GM19193 (cell line): ENCODE results near the gene TMCC1.

ENCODE experiments used
- POLR2A ChIP-seq: IDR thresholded peaks from 4 replicates; pipeline ENCODE4 v1.6.1; 2011; ENCODE audit not compliant: insufficient read depth, insufficient read length; ENCODE audit errors: extremely low read depth

TMCC1 gene

DNA sequence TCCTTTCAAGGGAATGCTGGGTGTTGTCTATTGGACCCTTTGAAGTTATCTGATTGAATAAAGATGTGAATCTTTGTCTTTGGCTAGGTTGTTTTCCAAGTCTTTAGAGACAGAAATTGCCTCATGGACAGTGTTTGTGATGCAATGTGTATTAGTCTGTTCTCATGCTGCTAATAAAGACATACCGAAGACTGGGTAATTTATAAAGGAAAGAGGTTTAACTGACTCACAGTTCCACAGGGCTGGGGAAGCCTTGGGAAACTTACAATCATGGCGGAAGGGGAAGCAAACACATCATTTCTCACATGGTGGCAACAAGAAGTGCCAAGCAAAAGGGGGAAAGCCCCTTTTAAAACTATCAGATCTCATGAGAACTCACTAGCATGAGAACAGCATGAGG, 198.3 kb downstream of the TMCC1 start:
- TF ChIP-seq POLR2A = no peak

DNA sequence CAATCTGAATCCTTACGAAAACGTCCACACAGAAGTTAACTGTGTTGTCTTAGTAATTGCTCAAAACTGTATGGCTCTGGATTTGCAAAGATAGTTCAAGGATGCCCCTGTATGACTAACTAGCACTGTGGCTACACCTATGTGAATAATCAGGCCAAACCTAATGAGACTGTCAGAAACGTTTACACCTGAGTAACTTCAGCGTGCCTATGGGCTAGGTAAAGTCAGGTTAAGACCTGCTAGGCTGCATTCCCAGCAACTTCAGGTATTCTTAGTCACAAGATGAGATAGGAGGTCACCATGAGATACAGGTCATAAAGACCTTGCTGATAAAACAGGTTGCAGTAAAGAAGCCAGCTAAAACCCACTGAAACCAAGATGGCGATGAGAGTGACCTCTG, 199.3 kb downstream of the TMCC1 start:
- no peak for TF ChIP-seq POLR2A

DNA sequence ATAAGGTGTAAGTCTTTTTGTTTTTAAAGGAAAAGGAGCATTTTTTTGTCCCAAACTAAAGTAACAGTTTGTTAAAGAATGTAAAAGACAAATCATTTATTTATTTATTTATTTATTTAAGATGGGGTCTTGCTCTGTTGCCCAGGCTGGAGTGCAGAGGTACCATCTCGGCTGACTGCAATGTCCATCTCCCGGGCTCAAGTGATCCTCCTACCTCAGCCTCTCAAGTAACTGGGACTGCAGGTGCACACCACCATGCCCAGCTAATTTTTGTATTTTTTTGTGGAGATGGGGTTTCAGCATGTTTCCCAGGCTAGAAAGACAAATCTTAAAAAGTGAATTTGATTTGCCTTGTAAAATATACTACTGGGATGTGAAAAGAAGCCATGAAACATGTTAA, 200.8 kb downstream of the TMCC1 start:
- TF ChIP-seq POLR2A = no peak

DNA sequence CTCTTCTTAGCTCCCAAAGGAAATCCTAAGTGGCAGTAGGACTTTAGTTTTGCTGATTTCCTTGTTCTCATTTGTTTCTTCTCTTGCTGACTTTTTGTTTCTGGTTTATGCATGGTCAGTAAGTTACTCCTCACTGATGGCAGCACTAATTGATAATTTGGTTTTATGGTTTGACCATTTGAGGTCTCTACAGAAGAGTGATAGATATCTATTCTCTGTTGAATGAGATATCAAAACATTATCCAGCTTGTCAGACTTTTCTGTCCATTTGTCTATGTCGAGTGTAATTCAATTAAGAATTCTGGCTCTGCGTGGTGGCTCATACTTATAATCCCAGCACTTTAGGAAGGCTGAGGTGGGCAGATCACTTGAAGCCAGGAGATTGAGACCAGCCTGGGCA, 202.5 kb downstream of the TMCC1 start:
- TF ChIP-seq POLR2A = no peak

DNA sequence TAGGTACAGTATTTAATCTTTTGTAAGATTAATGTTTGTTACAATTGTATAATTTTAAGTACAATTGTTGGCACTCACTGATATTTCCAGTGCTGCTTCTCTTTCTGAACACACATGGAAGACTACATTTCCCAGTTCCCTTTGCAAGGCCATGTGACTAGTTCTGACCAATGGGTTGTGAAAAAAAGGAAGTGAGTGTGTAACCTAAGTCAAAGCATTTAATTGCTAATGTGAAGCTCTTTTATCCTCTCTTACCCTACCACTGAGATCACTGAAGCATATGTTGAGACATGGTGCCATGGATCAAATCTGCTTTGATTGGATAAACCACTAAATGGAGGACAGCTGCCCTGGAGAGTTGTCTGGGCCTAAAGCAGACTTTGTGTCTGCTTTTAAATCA, 203.1 kb downstream of the TMCC1 start:
- no peak for TF ChIP-seq POLR2A

DNA sequence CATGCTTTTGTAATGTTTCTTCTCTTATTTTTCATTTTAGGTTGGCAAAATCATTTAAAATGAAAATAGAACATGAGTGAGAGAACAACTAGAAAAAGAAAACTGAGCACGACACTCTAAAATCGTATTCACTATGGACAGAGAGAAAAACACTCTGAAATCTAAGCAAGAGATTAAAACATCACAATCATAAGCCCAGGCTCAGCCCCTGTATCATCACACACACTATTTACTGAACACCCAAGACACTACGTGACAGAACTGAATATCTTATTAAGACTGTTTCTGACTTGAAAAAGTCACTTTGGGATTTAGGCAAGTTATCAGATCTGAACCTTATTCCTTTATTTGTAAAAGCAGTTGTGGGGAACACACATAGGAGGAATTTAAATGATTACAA, 204.5 kb downstream of the TMCC1 start:
- TF ChIP-seq POLR2A = no peak

DNA sequence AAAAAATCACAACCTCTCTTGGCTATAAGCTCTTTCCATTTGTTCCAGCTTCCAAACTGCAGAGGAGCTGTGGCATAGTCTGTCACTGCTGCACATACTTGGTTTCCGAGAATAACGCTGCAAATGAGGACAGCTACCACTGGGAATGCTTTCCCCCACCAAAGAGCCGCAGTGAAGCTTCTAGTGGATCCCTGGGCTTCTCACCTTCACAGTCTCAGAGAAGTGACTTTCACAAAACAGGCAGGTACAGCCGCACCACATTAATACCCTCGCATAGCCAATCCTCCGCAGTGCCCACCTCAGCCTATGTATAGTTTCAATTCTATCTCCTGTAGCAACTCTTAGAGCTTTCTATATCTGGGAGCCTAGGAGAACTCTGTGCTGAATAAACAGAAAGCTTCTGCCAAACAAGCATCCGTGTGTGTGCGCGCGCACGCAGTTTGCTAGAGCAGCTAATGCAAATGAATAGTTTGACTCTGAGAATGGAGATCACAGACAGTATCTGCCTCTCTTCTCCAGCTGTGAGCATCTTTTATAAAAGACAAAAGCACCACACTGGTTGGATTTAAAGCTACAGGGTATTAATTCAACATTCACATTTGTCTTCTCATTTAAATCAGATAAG, 205.1 kb downstream of the TMCC1 start:
- TF ChIP-seq POLR2A = no peak

- no peak for TF ChIP-seq POLR2A
Observed at GRCh38 chr3:129687586-129688125, 205.9 kb downstream of the TMCC1 start.

DNA sequence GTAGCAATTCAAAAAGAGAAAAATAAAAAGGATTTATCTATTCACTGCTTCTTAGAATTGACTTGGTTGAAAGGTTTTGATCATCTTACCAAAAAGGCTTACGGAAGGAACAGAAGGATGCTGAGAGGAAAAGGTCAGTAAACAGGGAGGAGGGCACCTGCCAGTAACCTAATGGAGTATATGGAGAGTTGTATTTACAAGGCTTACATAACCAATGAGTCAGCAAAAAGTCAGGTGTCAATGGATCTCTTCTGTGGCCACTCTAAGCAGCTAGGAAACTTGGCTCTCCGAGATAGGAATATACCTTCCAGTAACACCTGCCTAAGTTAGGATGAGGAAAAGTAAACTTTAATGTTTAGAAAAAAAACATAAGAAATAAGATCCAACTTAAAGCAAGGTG, 206.6 kb downstream of the TMCC1 start:
- TF ChIP-seq POLR2A = no peak

DNA sequence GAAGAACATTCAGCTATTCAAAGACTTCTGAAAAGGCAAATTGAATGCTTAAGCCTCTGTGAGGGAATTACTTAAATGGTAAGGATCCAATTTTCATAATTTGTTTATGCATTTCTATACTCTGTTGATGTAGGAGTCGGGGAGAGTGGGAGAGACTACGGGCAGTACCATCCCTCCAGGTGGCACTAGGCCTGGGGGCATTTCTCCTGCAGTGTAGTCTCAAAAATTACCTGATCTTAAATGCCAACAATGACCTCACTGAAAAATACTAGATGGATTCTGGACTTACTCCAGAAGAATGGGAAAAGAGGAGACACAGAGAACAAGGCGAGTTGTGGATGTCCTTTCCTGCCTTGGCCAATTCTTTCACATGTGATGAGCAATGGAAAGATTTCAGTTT, 209.2 kb downstream of the TMCC1 start:
- no peak for TF ChIP-seq POLR2A

DNA sequence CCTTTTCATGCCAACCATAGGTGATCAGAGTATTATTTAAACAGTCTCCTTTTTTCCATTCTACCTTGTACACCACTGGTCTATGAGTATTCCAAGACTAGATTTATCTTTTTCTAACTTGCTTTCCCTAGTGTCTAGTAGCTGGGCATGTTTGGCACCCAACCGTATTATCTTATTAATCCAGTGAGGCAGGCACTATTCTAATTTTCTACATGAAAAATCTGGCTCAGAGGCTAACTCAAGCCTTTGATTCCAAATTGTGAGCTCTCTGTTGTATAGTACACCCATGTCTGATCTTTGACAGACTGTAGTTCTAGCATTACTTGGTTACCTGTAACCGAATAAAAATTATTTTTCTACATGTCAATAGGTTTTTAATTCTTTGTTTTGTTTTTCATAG, 210.3 kb downstream of the TMCC1 start:
- no peak for TF ChIP-seq POLR2A

DNA sequence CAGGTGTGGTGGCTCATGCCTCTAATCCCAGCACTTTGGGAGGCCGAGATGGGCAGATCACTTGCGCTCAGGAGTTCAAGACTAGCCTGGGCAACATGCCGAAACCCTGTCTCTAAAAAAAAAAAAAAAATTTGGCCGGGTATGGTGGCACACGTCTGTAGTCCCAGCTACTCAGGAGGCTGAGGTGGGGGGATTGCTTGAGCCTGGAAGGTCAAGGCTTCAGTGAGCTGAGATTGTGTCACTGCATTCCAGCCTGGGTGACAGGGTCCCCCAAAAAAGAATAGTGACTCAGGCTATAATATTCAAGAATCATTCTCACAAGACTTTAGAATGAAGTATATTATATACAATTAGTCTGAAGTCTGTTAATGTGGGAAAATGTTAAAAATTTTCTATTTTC, 216.5 kb downstream of the TMCC1 start:
- no peak for TF ChIP-seq POLR2A

DNA sequence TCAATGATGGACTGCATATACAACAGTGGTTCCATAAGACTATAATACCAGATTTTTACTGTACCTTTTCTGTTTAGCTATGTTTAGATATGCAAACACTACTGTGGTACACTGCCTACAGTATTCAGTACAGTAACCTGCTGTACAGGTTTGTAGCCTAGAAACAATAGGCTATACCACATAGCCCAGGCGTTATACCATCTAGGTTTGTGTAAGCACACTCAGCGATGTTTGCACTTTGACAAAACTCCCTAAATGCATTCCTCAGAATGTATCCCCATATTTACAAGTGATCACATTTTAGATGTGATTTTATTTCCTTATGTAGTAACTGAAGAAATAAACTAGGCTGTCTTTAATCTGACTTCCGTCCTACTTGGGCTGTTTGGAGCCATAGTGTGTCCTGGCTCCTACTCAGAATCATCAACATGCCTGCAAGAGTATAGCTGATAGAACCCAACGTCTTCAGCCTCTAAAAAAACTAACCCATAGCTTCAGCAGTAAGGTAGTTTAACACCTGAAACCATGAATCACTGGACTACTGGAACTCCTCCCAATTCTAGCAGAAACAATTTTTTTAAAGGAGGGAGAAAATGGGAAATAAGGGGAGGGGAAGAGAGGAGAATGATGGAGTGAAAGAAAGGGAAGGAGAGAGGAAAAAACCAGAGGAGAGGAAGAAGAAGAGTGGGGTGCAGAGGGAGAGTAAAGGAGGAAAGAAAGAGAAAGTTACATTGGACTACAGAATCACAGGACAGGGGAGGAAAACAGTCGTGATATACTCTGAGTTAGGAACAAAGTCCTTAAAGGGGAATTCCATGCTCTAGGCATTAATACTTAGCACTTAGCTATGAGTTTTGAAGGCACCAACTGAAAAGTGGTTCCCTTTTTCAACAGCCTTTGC, 219.4 kb downstream of the TMCC1 start:
- TF ChIP-seq POLR2A = no peak

DNA sequence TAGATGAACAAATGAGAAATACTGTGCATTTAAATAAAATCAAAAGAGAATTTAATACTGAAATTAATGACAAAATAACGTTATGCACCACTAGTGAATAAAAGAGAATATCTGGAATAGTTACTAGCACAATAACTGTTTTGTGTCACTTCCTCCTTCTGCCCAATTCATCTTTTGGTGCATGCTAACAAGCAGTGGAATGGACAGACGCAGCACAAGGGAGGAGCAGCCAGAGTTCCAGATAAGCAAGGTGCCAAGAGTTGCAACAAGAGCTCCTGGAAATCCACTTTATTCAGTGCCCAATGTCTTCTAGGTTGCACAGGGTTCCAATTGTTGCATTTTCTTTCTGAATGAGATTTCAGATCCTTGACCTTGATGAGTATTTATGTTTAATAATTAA, 220.5 kb downstream of the TMCC1 start:
- no peak for TF ChIP-seq POLR2A

- no peak for TF ChIP-seq POLR2A
Observed at GRCh38 chr3:129672412-129672811, 221.1 kb downstream of the TMCC1 start.
